HTERT RPE-1 (cell line): ENCODE results near the gene TMEM181.
"Not testable (repeated sequence)": the region's sequence is repeated elsewhere in the genome, so short reads cannot be mapped to it uniquely, and the experiment has no call there.

Experiments
- in situ Hi-C: fragments of 300-500 bp; cut with MboI; formaldehyde crosslinking; loops from 4 replicates; pipeline ENCODE4 v1.14.3; 2020; ENCODE audit warnings: low sequenced_read_pairs

The TMEM181 gene

DNA sequence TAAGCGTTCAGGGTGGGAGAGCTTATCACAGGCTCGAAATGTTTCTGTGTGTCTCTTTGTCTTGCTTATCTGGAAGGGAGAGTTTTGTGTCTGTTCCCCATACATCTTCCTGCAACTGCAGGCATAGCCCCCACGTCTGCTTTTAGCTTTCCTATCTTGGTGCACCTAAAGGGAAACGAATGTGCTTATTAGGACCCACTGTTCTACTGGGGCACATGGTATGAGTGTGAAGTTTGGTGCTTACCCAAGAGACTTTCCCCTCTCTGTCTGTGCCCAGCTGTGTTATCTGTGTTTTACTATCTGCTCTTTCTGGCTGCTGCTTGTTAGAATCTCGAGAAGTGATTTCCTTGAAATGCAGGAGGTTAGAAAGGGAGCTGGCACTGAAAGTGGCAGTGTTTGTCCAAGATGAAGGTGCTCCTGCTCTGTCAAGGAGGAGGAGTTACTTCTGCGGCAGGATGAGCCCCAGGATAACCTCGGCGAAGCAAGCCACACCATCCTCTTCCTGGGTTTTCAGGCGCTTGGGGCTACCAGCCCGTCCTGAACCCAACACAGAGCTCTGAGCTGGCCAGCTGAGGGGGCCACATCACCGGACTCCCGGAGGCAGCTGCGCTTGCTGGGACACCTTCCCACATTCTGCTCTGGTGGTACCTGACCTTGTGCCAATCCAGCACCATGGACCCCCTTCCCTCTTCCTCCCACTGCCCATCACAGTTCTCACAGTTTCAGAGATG, 61.2 kb downstream of the TMEM181 start:
- in situ Hi-C loops, result no loop called here

DNA sequence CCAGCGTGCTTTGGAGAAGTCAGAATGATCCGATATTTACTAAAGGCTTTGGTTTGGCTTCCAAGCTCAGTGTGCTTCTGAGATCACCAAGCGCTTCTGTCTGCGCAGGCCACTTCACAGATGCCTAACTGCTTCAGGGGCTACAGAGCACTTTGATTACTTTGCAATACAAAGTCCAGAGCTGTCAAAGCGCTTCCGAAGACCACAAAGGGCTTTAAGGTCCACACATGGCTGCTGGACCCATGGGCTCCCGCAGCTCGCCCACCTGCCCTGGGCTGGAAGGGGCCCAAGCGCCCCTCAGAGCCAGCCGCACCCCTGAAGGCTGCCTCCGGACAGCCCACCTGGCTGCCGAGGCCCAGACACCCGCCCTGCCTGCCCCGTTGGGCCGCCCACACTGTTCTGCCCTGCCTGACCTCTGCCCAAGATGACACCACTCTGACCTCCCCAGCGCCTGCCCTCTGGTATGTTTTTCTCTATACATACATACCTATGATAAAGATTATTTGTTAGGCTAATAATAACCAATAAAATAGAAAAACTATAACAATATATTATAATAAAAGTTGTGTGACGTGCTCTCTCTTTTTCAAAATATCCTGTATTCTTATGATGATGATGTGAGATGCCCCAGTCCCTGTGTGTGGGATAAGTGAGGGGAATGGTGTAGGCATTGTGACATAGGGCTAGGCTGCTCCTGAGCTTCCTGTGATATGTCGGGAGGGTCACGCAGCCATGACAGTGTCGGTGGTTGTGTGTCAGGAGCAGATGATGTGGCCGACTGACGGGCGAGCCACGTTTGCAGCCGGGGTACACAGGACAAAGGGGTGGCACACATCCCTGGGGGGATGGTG, 62.0 kb downstream of the TMEM181 start:
- in situ Hi-C loops, result no loop called here

DNA sequence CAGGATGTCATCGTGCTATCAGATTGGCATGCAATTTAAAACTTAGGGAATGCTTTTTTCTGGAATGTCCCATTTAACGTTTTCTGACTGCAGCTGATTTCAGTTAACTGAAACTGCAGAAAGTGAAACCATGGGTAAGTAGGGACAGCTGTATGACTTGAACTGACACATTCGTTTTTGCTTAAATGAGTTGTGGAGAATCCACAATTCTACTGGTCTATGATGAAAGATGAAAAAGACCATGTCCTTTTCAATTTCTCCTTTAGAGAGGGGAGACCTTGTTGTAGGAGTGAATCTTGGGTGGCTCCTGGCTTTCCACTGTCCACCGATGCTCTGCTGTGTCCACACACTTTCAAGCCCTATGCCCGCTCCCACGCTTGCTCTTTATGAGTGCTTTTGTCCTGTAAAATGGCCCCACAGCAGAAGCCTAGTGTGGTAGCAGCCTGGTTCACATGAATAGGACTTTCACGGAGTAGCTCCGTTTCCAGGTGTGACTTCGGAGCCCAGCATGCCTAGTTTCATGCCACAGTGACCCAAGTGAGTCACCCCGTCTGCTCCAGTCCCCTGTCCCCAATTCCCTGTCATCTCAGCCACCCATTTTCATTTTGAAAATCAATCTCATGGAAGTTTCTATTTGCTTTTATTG, 62.8 kb downstream of the TMEM181 start:
- in situ Hi-C loops, result no loop called here

DNA sequence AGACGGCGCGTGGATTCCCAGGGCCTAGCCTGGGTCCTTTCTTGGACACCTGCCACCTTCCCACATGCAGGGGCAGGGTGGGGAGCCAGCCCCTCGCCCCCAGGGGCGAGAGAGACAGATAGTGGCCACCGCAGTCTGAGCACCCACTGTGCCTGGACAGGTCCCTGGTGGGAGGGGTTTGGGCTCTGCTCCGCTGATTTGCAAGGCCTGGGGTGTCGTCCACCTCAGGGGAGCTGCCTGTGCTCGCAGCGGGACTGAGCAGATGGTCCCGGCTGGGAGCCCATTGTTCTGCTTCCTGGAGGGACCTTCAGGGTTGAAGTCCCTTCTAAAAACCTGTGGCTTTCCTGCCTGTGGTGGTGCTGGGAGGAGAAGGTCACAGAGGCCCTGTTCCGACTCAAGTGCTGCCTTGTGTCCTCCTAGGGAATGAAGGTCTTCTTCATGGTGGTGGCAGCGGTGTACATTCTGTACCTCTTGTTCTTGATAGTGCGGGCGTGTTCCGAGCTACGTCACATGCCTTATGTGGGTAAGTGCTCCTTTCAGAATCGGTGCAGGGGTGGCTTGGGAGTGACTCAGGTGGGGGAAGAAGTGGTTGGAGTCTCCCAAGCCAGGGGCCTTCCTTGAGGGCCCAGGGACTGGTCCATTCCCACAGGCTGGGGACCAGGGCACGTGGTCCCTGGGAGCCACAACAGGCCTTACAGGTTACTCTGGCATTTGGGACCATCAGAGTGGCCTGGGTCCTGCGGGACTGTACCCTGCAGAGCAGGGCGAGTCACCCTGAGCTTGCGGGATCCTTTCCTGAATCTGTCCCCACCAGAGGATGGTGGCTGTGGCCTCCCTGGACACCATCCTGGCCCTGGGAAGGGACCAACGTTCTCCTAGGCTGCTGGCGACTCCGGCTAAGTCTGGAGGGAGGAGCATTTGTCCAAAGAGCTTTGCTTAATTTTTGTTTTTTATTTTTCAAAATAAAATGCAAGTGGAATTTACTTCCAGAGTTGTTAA, 65.1 kb downstream of the TMEM181 start:
- in situ Hi-C loops, result no loop called here

DNA sequence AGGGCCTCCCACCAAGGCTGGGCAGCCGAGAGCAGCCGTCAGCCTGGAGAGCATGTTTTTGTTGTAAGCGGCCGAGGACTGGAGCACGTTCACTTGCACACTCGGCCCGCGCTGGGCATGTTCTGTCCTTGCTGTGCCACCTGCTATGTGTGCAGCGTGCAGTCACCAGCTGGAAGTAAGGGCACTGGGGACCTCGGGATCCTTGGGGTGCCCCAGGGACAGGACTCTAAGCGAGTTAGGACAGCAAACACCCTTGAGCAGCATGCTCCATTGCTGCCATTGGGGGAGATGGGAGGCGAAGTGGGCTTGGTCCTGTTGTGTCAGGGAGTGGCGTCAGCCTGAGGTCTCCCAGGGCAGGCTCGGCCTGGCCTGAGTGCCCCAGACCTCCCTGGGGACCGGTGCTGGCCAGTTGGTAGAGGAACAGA, 66.0 kb downstream of the TMEM181 start:
- in situ Hi-C loops, result no loop called here

DNA sequence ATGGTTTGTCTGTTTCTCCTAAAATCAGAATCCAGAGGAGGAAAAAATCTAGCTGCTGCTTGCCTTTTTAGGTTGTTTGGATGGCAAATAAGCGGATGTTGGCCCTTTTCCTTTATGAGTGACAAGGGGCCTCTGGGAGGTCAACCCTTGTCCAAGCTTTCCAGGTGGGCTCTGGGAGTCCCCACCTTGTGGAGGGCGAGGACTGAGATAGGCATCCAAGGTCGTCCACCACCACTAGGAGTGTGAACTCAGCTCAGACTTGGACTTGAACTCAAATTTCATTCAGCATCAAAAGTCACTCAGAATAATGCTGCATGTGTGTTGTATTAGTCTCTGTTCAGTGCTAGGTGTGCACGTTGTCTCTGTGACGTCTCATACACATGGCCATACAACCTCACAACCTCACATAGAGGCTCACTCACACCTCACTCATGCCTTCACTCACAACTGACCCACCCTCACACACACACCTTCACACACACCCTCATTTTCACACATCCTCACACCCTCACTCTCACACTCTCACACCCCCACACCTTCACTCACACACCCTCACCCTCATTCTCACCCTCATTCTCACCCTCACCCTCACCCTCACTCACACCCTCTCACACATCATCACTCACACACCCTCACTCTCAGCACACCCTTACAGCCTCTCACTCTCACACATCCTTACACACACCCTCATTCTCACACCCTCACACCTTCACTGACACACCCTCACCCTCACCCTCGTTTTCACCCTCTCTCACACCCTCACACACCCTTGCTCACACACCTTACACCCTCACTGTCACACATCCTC, 66.7 kb downstream of the TMEM181 start:
- in situ Hi-C loops, result no loop called here

DNA sequence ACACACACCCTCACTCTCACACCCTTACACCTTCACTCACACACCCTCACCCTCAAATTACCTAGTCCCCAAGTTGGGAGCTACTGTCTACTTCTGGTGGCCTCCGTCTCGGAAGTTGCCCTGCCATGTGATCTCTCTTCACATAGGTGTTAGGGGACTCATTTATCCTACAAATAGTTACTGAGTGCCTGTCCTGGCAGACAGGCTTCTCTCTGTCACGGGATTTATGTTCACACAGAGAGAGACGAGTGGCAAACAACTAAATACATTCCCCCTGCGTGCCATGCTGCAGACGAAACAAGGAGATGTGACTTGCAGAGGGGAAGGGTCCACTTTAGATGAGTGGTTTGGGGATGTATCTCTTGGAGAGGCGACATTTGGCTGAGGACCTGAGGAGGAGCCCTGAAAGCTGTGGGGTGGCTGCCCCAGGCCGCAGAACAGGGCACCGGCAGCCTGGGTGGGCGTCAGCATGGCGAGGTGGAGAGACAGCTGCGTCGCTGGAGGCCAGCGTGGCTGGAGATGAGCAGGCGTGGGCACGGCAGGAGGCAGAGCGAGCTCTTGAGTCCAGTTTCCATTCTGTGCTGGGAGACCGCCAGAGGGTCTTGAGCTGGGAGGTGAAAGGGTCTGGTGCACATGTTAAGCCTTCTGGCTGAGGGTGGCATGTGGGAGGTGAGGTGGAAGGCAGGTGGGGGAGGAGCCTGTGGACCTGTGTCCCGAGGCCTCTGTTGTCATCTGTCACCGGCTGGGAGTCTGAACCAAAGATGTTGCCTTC, 67.5 kb downstream of the TMEM181 start:
- in situ Hi-C loops, result no loop called here

DNA sequence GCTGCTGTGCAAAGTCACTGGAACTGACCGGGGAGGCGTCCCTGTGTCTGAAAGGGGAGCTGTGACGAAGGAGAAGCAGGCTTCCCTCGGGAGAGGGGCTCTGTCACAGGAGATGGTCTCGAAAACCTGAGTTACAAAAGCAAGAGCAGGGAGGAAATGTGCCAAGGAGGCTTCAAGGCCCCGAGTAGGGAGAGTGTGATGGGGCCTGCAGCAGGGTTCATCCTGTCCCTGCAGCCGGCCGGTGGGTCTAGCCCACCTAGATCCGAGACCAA, 68.0 kb downstream of the TMEM181 start:
- in situ Hi-C loops, result no loop called here

DNA sequence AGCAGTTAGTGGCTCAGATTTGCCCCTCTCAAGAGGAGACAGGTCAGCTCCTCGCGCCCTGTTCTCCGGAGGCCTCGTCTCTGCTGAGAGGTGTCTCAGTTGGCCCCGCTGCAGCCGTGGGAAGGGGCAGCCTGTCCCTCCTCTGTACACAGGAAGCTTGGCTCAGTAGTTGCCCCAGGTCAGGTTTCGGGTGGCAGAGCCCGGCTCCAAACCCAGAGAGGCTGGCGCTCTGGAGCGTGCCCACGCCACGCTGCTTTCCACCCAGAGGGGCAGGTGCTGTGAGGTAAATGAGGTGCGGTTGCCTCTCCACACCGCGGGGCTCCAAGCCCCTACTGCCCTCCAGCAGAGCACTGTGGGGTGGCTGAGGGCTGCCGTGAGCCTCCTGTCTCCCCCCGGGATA, 68.7 kb downstream of the TMEM181 start:
- in situ Hi-C loops, result no loop called here

DNA sequence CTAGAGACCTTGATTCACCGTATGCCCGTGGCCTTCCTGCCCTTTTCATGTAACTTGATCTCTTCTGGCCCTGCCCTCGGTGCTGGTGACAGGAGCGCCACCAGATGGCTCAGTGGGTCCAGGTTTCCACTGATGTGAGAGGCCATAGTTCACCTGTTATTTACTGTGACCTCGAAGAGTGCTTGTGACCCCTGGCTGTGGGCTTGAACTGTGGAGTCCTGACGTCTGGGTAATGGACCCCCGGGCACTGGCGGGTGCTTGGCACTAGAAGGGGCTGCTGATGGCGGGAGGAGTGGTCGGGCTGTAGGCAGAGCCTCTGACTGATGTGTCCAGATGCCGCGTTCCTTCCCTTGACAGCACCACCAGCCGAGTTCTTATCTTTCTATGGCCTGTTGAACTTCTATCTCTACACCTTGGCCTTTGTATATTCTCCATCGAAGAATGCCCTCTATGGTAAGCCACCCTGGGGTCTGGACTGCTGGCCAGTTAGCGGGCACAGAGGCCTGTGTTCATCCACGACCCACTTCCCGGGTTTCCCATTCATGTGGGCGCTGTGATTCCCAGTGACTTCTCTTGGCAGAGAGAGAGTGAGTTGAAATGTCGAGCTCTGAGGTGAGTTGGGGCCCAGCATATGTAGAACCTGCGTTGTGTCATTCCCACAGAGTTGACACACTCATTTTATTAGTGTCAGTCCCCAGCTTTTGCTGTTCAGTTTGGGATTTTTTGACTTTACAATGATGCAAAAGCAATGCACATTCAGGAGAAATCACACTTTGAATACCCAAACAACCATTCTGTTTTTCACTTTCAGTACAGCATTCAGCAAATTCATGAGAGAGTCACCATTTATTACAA, 69.7 kb downstream of the TMEM181 start:
- in situ Hi-C loops, result no loop called here

DNA sequence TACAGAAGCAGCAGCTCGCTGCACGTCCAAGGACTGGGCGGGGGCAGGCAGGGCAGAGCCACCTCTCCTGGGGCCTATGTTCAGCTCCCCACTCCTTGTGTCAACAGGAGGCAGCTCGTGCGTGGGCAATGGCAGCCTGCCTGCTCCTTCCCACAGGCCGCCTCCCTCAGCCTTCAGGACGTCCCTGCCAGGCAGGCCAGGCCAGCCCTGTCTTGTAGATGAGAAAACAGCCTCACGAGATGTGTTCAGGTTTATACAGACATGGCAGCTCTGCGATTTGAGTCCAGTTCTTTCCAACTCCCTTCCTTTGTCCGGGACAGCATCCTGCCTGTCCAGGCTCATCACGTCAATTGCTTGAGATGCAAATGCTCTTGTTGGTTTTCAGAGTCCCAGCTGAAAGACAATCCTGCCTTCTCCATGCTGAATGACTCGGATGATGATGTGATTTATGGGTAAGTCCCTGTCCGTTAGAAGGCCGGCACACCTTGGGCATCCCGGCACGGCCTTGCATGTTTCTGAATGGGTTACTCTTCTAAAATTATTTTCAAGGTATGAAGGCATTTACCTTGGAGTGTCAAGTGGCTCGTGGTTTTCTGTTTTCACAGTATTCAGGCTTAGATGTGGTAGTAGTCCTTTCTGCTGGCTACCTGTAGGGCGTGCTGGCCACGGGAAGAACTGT, 71.2 kb downstream of the TMEM181 start:
- in situ Hi-C loops, result no loop called here

DNA sequence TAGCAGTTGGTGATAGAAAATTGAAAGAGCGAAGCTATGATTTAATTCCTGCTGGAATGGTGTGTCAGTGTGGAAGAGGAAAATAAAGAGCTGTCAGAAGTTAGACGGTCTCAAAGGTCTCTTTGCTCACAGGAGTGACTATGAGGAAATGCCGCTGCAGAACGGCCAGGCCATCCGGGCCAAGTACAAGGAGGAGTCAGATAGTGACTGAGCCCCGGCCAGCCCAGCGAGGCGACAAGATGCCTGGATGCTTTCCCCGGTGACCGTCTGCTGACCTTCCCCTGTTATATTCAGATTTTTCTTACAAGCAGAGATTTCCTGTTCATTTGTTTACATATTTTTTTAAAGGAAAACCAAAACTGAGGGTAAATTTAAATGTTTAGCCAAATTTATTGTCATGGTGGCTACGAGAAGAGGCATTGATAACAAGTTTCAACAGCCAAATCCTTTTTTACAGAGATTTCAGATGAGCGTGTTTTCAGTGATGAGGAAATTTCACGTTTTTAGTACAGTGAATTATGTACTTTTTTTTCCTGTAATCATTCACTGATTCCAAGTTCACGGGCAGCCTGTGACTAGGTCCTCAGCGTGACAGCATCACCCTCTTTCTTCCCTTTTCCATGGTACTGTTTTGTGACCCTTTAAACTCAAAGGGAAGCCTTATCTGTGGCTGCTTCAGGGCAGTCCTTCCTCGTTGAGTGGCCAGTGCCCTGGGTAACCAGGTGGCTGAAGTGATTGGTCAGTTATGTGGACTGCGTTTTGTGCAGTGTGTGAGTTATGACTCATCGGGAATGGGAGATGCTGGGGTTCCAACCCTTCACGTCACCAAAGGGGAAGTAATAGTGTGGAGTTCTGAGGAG, 72.0 kb downstream of the TMEM181 start:
- in situ Hi-C loops, result no loop called here

DNA sequence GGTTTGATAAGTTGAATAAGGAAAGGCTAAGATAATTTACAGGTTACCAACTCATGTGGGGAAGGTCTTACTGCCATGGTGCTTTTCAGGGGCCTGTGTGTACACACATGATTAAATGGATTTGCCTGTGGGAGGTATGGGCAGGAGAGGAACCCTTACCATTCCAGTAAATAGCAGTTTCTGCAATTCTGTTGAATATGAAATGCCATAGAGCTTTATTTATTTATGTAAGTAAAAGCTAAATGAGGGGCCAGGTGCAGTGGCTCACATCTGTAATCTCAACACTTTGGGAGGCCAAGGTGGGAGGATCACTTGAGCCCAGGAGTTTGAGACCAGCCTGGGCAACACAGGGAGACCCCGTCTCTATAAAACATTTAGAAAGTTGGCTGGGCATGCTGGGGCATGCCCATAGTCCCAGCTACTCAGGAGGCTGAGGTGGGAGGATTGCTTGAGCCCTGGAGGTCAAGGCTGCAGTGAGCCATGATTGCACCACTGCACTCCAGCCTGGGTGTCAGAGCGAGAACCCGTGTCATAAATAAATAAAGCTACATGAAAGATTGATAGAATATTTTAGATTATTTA, 72.7 kb downstream of the TMEM181 start:
- in situ Hi-C loops, result not testable (repeated sequence)

DNA sequence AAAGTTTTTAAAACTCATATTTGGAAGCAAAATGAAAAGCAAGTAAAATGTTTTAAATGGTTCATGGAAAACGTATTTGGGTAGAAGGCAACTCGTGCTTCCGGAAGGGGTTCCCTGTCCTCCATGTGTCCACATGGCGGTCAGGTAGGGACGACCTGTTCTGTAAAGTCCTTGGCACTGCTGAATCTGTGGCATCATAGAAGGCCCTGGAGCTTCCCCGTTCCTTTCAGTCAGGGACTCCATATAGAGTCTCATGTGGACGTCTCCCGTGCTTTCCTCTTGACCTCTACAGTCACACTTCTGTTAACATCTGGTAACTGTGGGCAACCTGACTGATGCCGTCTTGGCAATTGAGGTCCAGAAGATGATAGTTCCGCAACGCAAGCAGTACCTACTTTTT, 73.2 kb downstream of the TMEM181 start:
- in situ Hi-C loops, result no loop called here

DNA sequence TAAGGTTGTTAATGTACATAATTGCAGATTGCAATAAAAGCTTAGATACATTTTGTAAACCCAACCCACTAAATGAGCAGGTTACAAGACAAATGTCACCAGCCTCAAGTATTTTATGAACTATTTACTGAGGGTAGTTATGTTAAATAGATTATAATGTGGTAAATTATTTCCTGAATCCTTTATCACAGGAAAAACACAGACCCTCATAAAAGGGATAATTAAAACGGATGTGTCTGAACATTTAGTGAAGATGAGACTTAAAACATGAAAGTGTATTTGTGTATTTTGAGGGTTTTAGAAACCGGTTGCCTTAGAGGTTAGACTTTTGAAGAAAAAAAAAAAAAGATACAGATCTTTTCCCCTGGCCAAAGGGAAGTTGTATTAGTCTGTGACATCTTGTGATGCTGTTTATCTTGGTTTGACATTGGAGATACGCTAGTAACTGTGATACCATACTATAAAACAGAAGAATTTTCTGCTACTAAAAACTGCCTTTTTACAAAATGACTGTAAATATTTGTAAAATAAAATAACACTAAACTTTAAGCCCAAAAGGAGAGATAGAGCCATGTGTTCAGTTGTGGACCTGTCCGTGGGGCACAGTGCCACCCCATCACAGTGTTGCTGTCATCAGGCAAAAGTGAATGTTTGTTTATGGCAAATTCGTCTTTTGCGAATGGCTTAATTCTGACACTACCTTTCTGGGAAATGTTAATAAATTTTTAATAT, 75.0 kb downstream of the TMEM181 start:
- in situ Hi-C loops, result no loop called here
